ENCODE measurements around the gene CDH4. TPM values are rescaled to one million over a fixed set of nuclear protein-coding genes. Genes with fewer than 3 reads are reported as not detected.

The CDH4 gene
- total and polyA plus RNA-seq, 9 of the 15 experiments (the other 6 are each of a cell fraction or from before 2014, with no cell fraction given) = 0.04 TPM; not detected in 8

DNA sequence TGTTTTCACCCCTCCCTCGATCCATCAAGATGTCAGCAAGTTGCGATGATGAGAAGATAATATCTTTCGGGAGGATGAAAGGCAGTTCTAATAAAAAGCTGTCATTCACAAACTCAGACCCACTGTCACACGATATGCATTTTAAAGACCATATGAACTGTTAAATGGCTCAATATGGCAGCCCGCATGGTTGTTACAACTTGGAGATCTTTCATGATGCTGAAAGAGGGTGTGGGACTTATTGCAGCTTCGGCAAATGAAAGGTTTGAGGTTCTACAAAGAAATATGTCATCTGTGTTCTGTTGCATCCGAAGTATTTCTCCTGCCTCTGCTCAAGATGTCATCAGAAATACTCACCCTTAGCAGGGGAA is 128.5 kb downstream of the CDH4 start:
- Histone ChIP-seq H3K27ac (ENCODE audit: extremely low read depth, low read depth, low read length) (no peak overlapping the region), H4K20me1 (replicated peaks; ENCODE audit: control insufficient read depth, insufficient read depth, low read length) (no peaks in the 10 kb centered on the region), H3K9me3 (replicated peaks; ENCODE audit: control insufficient read depth, insufficient read depth, low read depth, low read length) (0 out of 2 replicates have a peak, but pooled peaks cover 1% of the 10 kb centered on the region), H3K4me3 (no peak overlapping the region), H2AFZ (ENCODE audit: low read depth, low read length) (no peak overlapping the region), H3K36me3 (ENCODE audit: control insufficient read depth, insufficient read depth, low read length) (no peaks in the 10 kb centered on the region), H3K4me1 (replicated peaks in 1 of 2; ENCODE audit: control insufficient read depth in 2 of 2, insufficient read depth in 2 of 2, low read length in 2 of 2) (no peaks in the 10 kb centered on the region), H3K79me2 (ENCODE audit: control insufficient read depth, insufficient read depth, low read length) (no peaks in the 10 kb centered on the region), H3K4me2 (ENCODE audit: insufficient read depth, low read length) (no peak overlapping the region), H3K27me3 (ENCODE audit: control insufficient read depth in 2 of 2, insufficient read depth in 2 of 2, low read length in 2 of 2) (peaks cover 0 to under 1% of the 10 kb centered on the region in 2 experiments; a peak in 1 of 5 replicates), H3K9ac (ENCODE audit: insufficient read depth in 1 of 2, low read depth in 2 of 2, low read length in 2 of 2) (no peak overlapping the region), H3K9me1 (ENCODE audit: control insufficient read depth, insufficient read depth, low read length) (no peaks in the 10 kb centered on the region)
- WGBS (ENCODE audit: insufficient coverage, low coverage, missing lambda C conversion rate) = 0% methylated on average over 7 of the region's 7 CpGs
- DNase-seq (ENCODE audit: extremely low read depth in 1 of 4, low spot score in 3 of 4) = no peak
- CTCF ChIA-PET (ENCODE audit: low intra/inter-chr PET ratio) = no interaction called here
- in situ Hi-C loops (cut with MboI) = no loop called here
- intact Hi-C loops (cut with micrococcal nuclease) = no loop called here
- no peak for FAIRE-seq
- ATAC-seq = no peak
- no TSS peak for BruUV-seq (replicated peaks)
- TF ChIP-seq, protein P1, sequence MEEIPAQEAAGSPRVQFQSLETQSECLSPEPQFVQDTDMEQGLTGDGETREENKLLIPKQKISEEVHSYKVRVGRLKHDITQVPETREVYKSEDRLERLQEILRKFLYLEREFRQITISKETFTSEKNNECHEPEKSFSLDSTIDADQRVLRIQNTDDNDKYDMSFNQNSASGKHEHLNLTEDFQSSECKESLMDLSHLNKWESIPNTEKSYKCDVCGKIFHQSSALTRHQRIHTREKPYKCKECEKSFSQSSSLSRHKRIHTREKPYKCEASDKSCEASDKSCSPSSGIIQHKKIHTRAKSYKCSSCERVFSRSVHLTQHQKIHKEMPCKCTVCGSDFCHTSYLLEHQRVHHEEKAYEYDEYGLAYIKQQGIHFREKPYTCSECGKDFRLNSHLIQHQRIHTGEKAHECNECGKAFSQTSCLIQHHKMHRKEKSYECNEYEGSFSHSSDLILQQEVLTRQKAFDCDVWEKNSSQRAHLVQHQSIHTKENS (CRISPR knock-in tag; IDR thresholded peaks at IDR 0.05) = no peak
- TF ChIP-seq ATF1 (CRISPR knock-in tag; IDR thresholded peaks at IDR 0.05) = no peak
- TF ChIP-seq ATF1 (tag; IDR thresholded peaks at IDR 0.05) = no peak
- TF ChIP-seq, protein P2, sequence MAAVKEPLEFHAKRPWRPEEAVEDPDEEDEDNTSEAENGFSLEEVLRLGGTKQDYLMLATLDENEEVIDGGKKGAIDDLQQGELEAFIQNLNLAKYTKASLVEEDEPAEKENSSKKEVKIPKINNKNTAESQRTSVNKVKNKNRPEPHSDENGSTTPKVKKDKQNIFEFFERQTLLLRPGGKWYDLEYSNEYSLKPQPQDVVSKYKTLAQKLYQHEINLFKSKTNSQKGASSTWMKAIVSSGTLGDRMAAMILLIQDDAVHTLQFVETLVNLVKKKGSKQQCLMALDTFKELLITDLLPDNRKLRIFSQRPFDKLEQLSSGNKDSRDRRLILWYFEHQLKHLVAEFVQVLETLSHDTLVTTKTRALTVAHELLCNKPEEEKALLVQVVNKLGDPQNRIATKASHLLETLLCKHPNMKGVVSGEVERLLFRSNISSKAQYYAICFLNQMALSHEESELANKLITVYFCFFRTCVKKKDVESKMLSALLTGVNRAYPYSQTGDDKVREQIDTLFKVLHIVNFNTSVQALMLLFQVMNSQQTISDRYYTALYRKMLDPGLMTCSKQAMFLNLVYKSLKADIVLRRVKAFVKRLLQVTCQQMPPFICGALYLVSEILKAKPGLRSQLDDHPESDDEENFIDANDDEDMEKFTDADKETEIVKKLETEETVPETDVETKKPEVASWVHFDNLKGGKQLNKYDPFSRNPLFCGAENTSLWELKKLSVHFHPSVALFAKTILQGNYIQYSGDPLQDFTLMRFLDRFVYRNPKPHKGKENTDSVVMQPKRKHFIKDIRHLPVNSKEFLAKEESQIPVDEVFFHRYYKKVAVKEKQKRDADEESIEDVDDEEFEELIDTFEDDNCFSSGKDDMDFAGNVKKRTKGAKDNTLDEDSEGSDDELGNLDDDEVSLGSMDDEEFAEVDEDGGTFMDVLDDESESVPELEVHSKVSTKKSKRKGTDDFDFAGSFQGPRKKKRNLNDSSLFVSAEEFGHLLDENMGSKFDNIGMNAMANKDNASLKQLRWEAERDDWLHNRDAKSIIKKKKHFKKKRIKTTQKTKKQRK (IDR thresholded peaks at IDR 0.05; ENCODE audit: borderline replicate concordance, low read depth, low read length) = no peak
- POLR2A ChIA-PET = interaction anchor here (0.6 kb wide), 1 partner anchor 39 kb away, joined by 3 read pairs; no protein-coding TSS in a partner anchor
